Loucy (cell line): ENCODE results near the gene SAP30BP.

Experiments
- H2AFZ ChIP-seq: fragments of 200-600 bp; sonication (generic); 2 replicates; pipeline ENCODE4 v1.6.0; 2016; ENCODE audit warnings: antibody characterized with exemption, mild to moderate bottlenecking, low read length, moderate library complexity
- H3F3A ChIP-seq: fragments of 200-600 bp; 2 replicates; pipeline ENCODE4 v1.6.0; 2016; ENCODE audit warnings: antibody characterized with exemption, low read depth, mild to moderate bottlenecking
- H3K27me3 ChIP-seq: fragments of 200-600 bp; sonication (generic); 2 replicates; pipeline ENCODE4 v1.6.1; 2014; ENCODE audit warnings: low read length, mild to moderate bottlenecking; ENCODE audit not compliant: insufficient read depth, poor library complexity, severe bottlenecking
- H3K36me3 ChIP-seq: fragments of 200-600 bp; sonication (generic); 2 replicates; pipeline ENCODE4 v1.6.1; 2016; ENCODE audit warnings: low read length; ENCODE audit not compliant: insufficient read depth
- H3K4me1 ChIP-seq: fragments of 200-600 bp; sonication (generic); 2 replicates; pipeline ENCODE4 v1.5.1; 2014; ENCODE audit warnings: low read length, mild to moderate bottlenecking; ENCODE audit not compliant: insufficient read depth, poor library complexity, severe bottlenecking
- H3K4me2 ChIP-seq: fragments of 200-600 bp; sonication (generic); 2 replicates; pipeline ENCODE4 v1.6.0; 2014; ENCODE audit warnings: antibody characterized with exemption, low read length, low read depth, mild to moderate bottlenecking; ENCODE audit not compliant: poor library complexity, severe bottlenecking
- H3K4me3 ChIP-seq: fragments of 200-600 bp; sonication (generic); 2 replicates; pipeline ENCODE4 v1.5.1; 2014; ENCODE audit warnings: low read length, mild to moderate bottlenecking, mixed read lengths; ENCODE audit not compliant: poor library complexity, severe bottlenecking
- H3K79me2 ChIP-seq: fragments of 200-600 bp; sonication (generic); 2 replicates; pipeline ENCODE4 v1.6.1; 2014; ENCODE audit warnings: low read length; ENCODE audit not compliant: insufficient read depth
- H3K9ac ChIP-seq: fragments of 200-600 bp; sonication (generic); 2 replicates; pipeline ENCODE4 v1.6.0; 2014; ENCODE audit warnings: mild to moderate bottlenecking, low read depth, low read length, moderate library complexity; ENCODE audit not compliant: poor library complexity, severe bottlenecking
- H3K9me2 ChIP-seq: fragments of 200-600 bp; sonication (generic); replicated peaks from 2 replicates; pipeline ENCODE4 v1.6.1; 2016; ENCODE audit warnings: low read depth, low read length, mixed read lengths
- H3K9me3 ChIP-seq: fragments of 200-600 bp; sonication (generic); 2 replicates; pipeline ENCODE4 v1.6.1; 2014; ENCODE audit warnings: mild to moderate bottlenecking, antibody characterized with exemption, low read length, low read depth; ENCODE audit not compliant: insufficient read depth
- H4K20me1 ChIP-seq: fragments of 200-600 bp; sonication (generic); 2 replicates; pipeline ENCODE4 v1.6.0; 2014; ENCODE audit warnings: antibody characterized with exemption, low read length, mild to moderate bottlenecking; ENCODE audit not compliant: insufficient read depth, poor library complexity, severe bottlenecking
- CTCF ChIP-seq: fragments of 200-600 bp; sonication (generic); conservative IDR thresholded peaks from 2 replicates; pipeline ENCODE4 v1.5.1; 2014; ENCODE audit warnings: mild to moderate bottlenecking, antibody characterized with exemption, low read length
- EZH2phosphoT487 ChIP-seq: fragments of 200-600 bp; IDR thresholded peaks from 2 replicates; pipeline ENCODE4 v1.6.1; 2018; ENCODE audit warnings: antibody characterized with exemption, mild to moderate bottlenecking, moderate library complexity, borderline replicate concordance

SAP30BP gene

DNA sequence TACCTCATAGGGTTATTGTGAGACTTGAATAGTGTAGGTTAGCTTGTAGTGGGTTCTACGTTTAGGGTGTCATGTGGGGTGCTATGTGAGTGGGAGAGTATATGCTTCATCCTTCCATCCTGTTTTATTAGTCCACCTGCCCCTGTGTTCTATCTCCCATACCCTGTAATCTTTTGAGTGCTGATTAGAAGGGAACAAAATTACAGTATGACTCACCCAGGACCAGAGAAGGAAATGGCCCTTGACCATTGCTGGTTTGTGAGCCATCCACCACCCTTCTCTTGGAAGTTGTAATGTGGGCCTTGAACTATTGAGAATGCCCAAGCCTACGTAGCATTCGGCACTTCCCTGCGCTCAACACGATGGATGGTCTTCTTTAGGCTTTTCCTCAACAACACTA is 17.1 kb downstream of the SAP30BP start:
- no peaks in the 10 kb centered on the region for H3K27me3 ChIP-seq
- H3K4me3 ChIP-seq = no peak overlapping the region
- no peaks in the 10 kb centered on the region for H3K9me2 ChIP-seq
- no peak for TF ChIP-seq EZH2phosphoT487
- no peak for TF ChIP-seq CTCF
- H3K36me3 ChIP-seq = no peaks in the 10 kb centered on the region; the same call in 1 of the 2 replicates
- no peaks in the 10 kb centered on the region for H3F3A ChIP-seq
- H4K20me1 ChIP-seq = peaks cover 7% of the 10 kb centered on the region
- no peaks in the 10 kb centered on the region for H3K9me3 ChIP-seq
- H2AFZ ChIP-seq = no peak overlapping the region
- H3K4me2 ChIP-seq = no peak overlapping the region
- peaks cover 19% of the 10 kb centered on the region for H3K4me1 ChIP-seq
- H3K79me2 ChIP-seq = peaks cover 73% of the 10 kb centered on the region
- no peak overlapping the region for H3K9ac ChIP-seq

- Histone ChIP-seq H3F3A (no peaks in the 10 kb centered on the region), H3K27me3 (no peaks in the 10 kb centered on the region), H3K4me2 (no peak overlapping the region), H3K36me3 (no peaks in the 10 kb centered on the region; the same call in 1 of the 2 replicates), H3K4me1 (peaks cover 25% of the 10 kb centered on the region), H3K4me3 (no peak overlapping the region), H3K79me2 (peaks cover 72% of the 10 kb centered on the region), H3K9me3 (no peaks in the 10 kb centered on the region), H3K9ac (no peak overlapping the region), H2AFZ (no peak overlapping the region), H4K20me1 (peaks cover 7% of the 10 kb centered on the region), H3K9me2 (no peaks in the 10 kb centered on the region)
- TF ChIP-seq CTCF (no peak), EZH2phosphoT487 (no peak)
Measured at GRCh38 chr17:75684924-75685323, 17.8 kb downstream of the SAP30BP start.

GRCh38 chr17:75685499-75685898 is 18.4 kb downstream of the SAP30BP start:
- Histone ChIP-seq H3F3A (no peaks in the 10 kb centered on the region), H3K9me3 (no peaks in the 10 kb centered on the region), H3K9ac (no peak overlapping the region), H3K79me2 (peaks cover 71% of the 10 kb centered on the region), H3K36me3 (no peaks in the 10 kb centered on the region; the same call in 1 of the 2 replicates), H3K27me3 (no peaks in the 10 kb centered on the region), H3K9me2 (no peaks in the 10 kb centered on the region), H3K4me2 (no peak overlapping the region), H2AFZ (no peak overlapping the region), H3K4me1 (peaks cover 31% of the 10 kb centered on the region), H3K4me3 (no peak overlapping the region), H4K20me1 (peaks cover 7% of the 10 kb centered on the region)
- TF ChIP-seq EZH2phosphoT487 (no peak), CTCF (no peak)
